Small intestine (tissue), 7 donors: ENCODE data around the gene CNST. TPM values are rescaled to one million over a fixed set of nuclear protein-coding genes. Genes with fewer than 3 reads are reported as not detected.
A peak's percentile ranks its signal among the peaks of the same experiment; 100 is the strongest.

Experiments
- DNase-seq, 2 donors: peaks; one replicate each; pipeline versions ENCODE4 v3.0.0 to v3.0.0-alpha.2; 2013
- FAIRE-seq: peaks from 2 replicates; lab custom pipeline; 2012; peaks lifted over from hg19 to GRCh38; lab: Jason Lieb, UNC
- H3K27ac ChIP-seq, 3 donors: one replicate each; pipeline ENCODE4 v1.5.1; 2013; ENCODE audit warnings: low read length in 2 of 3, mild to moderate bottlenecking in 2 of 3, control low read depth in 1 of 3, inconsistent platforms in 1 of 3, low read depth in 1 of 3, moderate library complexity in 1 of 3
- H3K27me3 ChIP-seq, 3 donors: one replicate each; pipeline ENCODE4 v1.6.1; 2013; ENCODE audit warnings: low read length in 3 of 3, inconsistent platforms in 1 of 3; ENCODE audit not compliant: control insufficient read depth in 3 of 3, insufficient read depth in 3 of 3
- H3K36me3 ChIP-seq, 3 donors: one replicate each; pipeline ENCODE4 v1.6.1; 2013; ENCODE audit warnings: low read length in 3 of 3, inconsistent platforms in 1 of 3, low read depth in 1 of 3, mild to moderate bottlenecking in 1 of 3, moderate library complexity in 1 of 3; ENCODE audit not compliant: control insufficient read depth in 3 of 3, insufficient read depth in 2 of 3
- H3K4me1 ChIP-seq, 3 donors: one replicate each; pipeline ENCODE4 v1.6.1; 2013; ENCODE audit warnings: low read length in 2 of 3, inconsistent platforms in 1 of 3, low read depth in 1 of 3, mild to moderate bottlenecking in 1 of 3, moderate library complexity in 1 of 3; ENCODE audit not compliant: control insufficient read depth in 3 of 3, insufficient read depth in 2 of 3
- H3K4me3 ChIP-seq, 3 donors: one replicate each; pipeline ENCODE4 v1.5.1; 2013; ENCODE audit warnings: low read length in 3 of 3, control low read depth in 1 of 3, inconsistent platforms in 1 of 3, low read depth in 1 of 3, mild to moderate bottlenecking in 1 of 3, moderate library complexity in 1 of 3
- H3K9me3 ChIP-seq, 2 donors: one replicate each; pipeline ENCODE4 v1.6.1; 2013; ENCODE audit warnings: low read depth in 1 of 2, low read length in 1 of 2; ENCODE audit not compliant: control insufficient read depth in 2 of 2, insufficient read depth in 1 of 2
- WGBS, 3 donors: extraction: QIAGEN DNeasy Blood & Tissue Kit; methylation state at CpG; one replicate each; pipeline ENCODE4 v1.1.7; 2013; 5-methylcytosine and 5-hydroxymethylcytosine counted together
- polyA plus RNA-seq, 4 donors: library from polyadenylated mRNA; stranded (reverse) in 3 of 4; unstranded in 1 of 4; fragments of 200-250 nt in 3 of 4; fragments of 120-200 nt in 1 of 4; gene quantifications; one replicate each; pipeline versions ENCODE4 v1.2.1 to v1.2.3, GENCODE V29; 2013
- donor health status: healthy with polysubstance abuse.
- donor health status: control.
- donor health status: control.
- donor health status: Bipolar disorder and iron deficiency.
- donor health status: healthy.

CNST gene
- polyA plus RNA-seq, 4 donors, result 9.6 to 22.6 (median 12.4) TPM

- Histone ChIP-seq H3K4me3 (no peak overlapping the region), H3K4me1 (no peaks in the 10 kb centered on the region), H3K27me3 (no peaks in the 10 kb centered on the region), H3K9me3 (no peaks in the 10 kb centered on the region), H3K27ac (no peak overlapping the region), H3K36me3 (peaks cover 6 to 47% (median 14%) of the 10 kb centered on the region in 3 donors)
- FAIRE-seq (no peak), DNase-seq (no peak)
- WGBS, 3 donors, result 64 to 83% (median 71%) methylated on average over 2 of the region's 2 CpGs
Measured at GRCh38 chr1:246640747-246641146, 74.5 kb downstream of the CNST start.

- H3K9me3 ChIP-seq, result no peaks in the 10 kb centered on the region
- DNase-seq (peak; percentile 13 to 26), FAIRE-seq (no peak)
- WGBS, 3 donors, result 44 to 52% (median 45%) methylated on average over 2 of the region's 2 CpGs
- H3K4me1 ChIP-seq, result no peaks in the 10 kb centered on the region
- no peak overlapping the region for H3K4me3 ChIP-seq
- H3K27me3 ChIP-seq, result no peaks in the 10 kb centered on the region
- H3K36me3 ChIP-seq, result peaks cover 6 to 43% (median 16%) of the 10 kb centered on the region in 3 donors
- peak overlapping the region in 1 of 3 donors; percentile 26 for H3K27ac ChIP-seq
Measured at GRCh38 chr1:246641394-246641793, 75.1 kb downstream of the CNST start.

- H3K36me3 ChIP-seq, result peaks cover 7 to 40% (median 21%) of the 10 kb centered on the region in 3 donors
- WGBS, 3 donors, result 90 to 99% (median 98%) methylated on average over 5 to 6 of the region's 6 CpGs
- H3K4me3 ChIP-seq, result no peak overlapping the region
- DNase-seq (no peak), FAIRE-seq (no peak)
- no peaks in the 10 kb centered on the region for H3K27me3 ChIP-seq
- H3K9me3 ChIP-seq, result no peaks in the 10 kb centered on the region
- no peak overlapping the region for H3K27ac ChIP-seq
- no peaks in the 10 kb centered on the region for H3K4me1 ChIP-seq
Measured at GRCh38 chr1:246642719-246643118, 76.5 kb downstream of the CNST start.

- H3K36me3 ChIP-seq, result peaks cover 8 to 24% (median 24%) of the 10 kb centered on the region in 3 donors
- no peaks in the 10 kb centered on the region for H3K9me3 ChIP-seq
- H3K4me1 ChIP-seq, result no peaks in the 10 kb centered on the region
- DNase-seq (peak; percentile 52 to 69), FAIRE-seq (no peak)
- no peaks in the 10 kb centered on the region for H3K27me3 ChIP-seq
- WGBS, 3 donors, result 35 to 50% (median 45%) methylated on average over 10 of the region's 10 CpGs
- no peak overlapping the region for H3K4me3 ChIP-seq
- no peak overlapping the region for H3K27ac ChIP-seq
Measured at GRCh38 chr1:246647113-246647512, 80.9 kb downstream of the CNST start.

GRCh38 chr1:246647513-246647912 lies 81.3 kb downstream of the CNST start:
- H3K27ac ChIP-seq, result no peak overlapping the region
- no peaks in the 10 kb centered on the region for H3K4me1 ChIP-seq
- WGBS, 3 donors, result 75 to 85% (median 83%) methylated on average over 8 of the region's 8 CpGs
- H3K36me3 ChIP-seq, result peaks cover 8 to 24% (median 24%) of the 10 kb centered on the region in 3 donors
- no peak for FAIRE-seq
- no peaks in the 10 kb centered on the region for H3K9me3 ChIP-seq
- H3K4me3 ChIP-seq, result no peak overlapping the region
- no peaks in the 10 kb centered on the region for H3K27me3 ChIP-seq
- DNase-seq, result no peak

GRCh38 chr1:246651012-246651695 lies 84.9 kb downstream of the CNST start:
- H3K4me3 ChIP-seq, result no peak overlapping the region
- H3K4me1 ChIP-seq, result no peaks in the 10 kb centered on the region
- FAIRE-seq (no peak), DNase-seq (no peak)
- H3K27ac ChIP-seq, result no peak overlapping the region
- WGBS, 3 donors, result 67 to 90% (median 86%) methylated on average over 6 of the region's 6 CpGs
- peaks cover 2 to 20% (median 13%) of the 10 kb centered on the region in 3 donors for H3K36me3 ChIP-seq
- H3K27me3 ChIP-seq, result no peaks in the 10 kb centered on the region
- no peaks in the 10 kb centered on the region for H3K9me3 ChIP-seq

- H3K27me3 ChIP-seq, result no peaks in the 10 kb centered on the region
- WGBS, 3 donors, result 78 to 86% (median 83%) methylated on average over 6 of the region's 6 CpGs
- no peak overlapping the region for H3K27ac ChIP-seq
- DNase-seq (no peak), FAIRE-seq (no peak)
- H3K36me3 ChIP-seq, result peaks cover 3 to 19% (median 8%) of the 10 kb centered on the region in 3 donors
- H3K4me3 ChIP-seq, result no peak overlapping the region
- H3K9me3 ChIP-seq, result no peaks in the 10 kb centered on the region
- no peaks in the 10 kb centered on the region for H3K4me1 ChIP-seq
Measured at GRCh38 chr1:246658567-246658966, 92.3 kb downstream of the CNST start.

- peaks cover 3 to 17% (median 8%) of the 10 kb centered on the region in 3 donors for H3K36me3 ChIP-seq
- no peaks in the 10 kb centered on the region for H3K4me1 ChIP-seq
- no peak overlapping the region for H3K4me3 ChIP-seq
- no peaks in the 10 kb centered on the region for H3K9me3 ChIP-seq
- WGBS, 3 donors, result 91 to 97% (median 94%) methylated on average over 6 of the region's 6 CpGs
- H3K27ac ChIP-seq, result no peak overlapping the region
- H3K27me3 ChIP-seq, result no peaks in the 10 kb centered on the region
- FAIRE-seq (no peak), DNase-seq (no peak)
Measured at GRCh38 chr1:246659594-246660140, 93.4 kb downstream of the CNST start.
